ENCODE measurements around the gene PHLDB1. TPM values are rescaled to one million over a fixed set of nuclear protein-coding genes. Genes with fewer than 3 reads are reported as not detected.

PHLDB1 gene
- total RNA-seq, 1 experiment from 2014 or later, result 36.2 TPM

DNA sequence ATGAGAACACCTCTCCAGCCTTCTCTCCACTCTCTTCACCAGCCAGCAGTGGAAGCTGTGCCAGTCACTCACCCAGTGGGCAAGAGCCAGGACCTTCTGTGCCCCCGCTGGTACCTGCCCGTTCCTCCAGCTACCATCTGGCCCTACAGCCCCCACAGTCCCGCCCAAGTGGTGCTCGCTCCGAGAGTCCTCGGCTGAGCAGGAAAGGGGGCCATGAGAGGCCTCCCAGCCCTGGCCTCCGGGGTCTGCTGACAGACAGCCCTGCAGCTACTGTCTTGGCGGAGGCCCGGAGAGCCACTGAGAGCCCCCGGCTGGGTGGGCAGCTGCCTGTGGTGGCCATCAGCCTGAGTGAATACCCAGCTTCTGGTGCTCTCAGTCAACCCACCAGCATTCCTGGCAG is 20.2 kb downstream of the PHLDB1 start:
- H3K4me1 ChIP-seq (ENCODE audit: control insufficient read depth in 1 of 2, insufficient read depth in 2 of 2, low read length in 2 of 2), result peaks cover 35% of the 10 kb centered on the region in 2 experiments
- DNase-seq (ENCODE audit: low read depth, low spot score), result no peak
- no peaks in the 10 kb centered on the region for H3K9me3 ChIP-seq (ENCODE audit: control insufficient read depth in 1 of 2, insufficient read depth in 1 of 2, low read depth in 1 of 2, low read length in 2 of 2)
- no peak overlapping the region for H3K4me3 ChIP-seq (replicated peaks in 1 of 2; ENCODE audit: low read depth in 1 of 2, low read length in 2 of 2)
- no peak overlapping the region for H3K9ac ChIP-seq (ENCODE audit: low read length)
- H2AFZ ChIP-seq (ENCODE audit: low read depth, low read length, poor library complexity, severe bottlenecking), result no peak overlapping the region
- H3K9me2 ChIP-seq (ENCODE audit: insufficient read depth), result no peaks in the 10 kb centered on the region
- no peaks in the 10 kb centered on the region for H4K20me1 ChIP-seq (ENCODE audit: insufficient read depth)
- no peak overlapping the region for H3K4me2 ChIP-seq (ENCODE audit: low read length)
- TF ChIP-seq SIN3A (IDR thresholded peaks at IDR 0.05; ENCODE audit: low read depth), result no peak
- TF ChIP-seq RAD21 (IDR thresholded peaks at IDR 0.05; ENCODE audit: low read depth), result no peak
- TF ChIP-seq, protein P1, sequence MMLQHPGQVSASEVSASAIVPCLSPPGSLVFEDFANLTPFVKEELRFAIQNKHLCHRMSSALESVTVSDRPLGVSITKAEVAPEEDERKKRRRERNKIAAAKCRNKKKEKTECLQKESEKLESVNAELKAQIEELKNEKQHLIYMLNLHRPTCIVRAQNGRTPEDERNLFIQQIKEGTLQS (IDR thresholded peaks at IDR 0.05), result no peak
- TF ChIP-seq CEBPB (IDR thresholded peaks at IDR 0.05; ENCODE audit: low read depth), result no peak
- no peak for TF ChIP-seq POLR2A (IDR thresholded peaks at IDR 0.05; ENCODE audit: borderline replicate concordance, extremely low read depth, insufficient read depth, insufficient read length)
- TF ChIP-seq YY1 (IDR thresholded peaks at IDR 0.05; ENCODE audit: extremely low read depth, insufficient replicate concordance, low read depth, low read length), result no peak
- no peak for TF ChIP-seq SRF (IDR thresholded peaks at IDR 0.05; ENCODE audit: low read depth)
- no peak for TF ChIP-seq EZH2phosphoT487 (IDR thresholded peaks at IDR 0.05; ENCODE audit: borderline replicate concordance)
- no peak for TF ChIP-seq ZNF274 (IDR thresholded peaks at IDR 0.05; ENCODE audit: low read depth, low read length)
- TF ChIP-seq JUND (IDR thresholded peaks at IDR 0.05), result no peak
- TF ChIP-seq, protein P2, sequence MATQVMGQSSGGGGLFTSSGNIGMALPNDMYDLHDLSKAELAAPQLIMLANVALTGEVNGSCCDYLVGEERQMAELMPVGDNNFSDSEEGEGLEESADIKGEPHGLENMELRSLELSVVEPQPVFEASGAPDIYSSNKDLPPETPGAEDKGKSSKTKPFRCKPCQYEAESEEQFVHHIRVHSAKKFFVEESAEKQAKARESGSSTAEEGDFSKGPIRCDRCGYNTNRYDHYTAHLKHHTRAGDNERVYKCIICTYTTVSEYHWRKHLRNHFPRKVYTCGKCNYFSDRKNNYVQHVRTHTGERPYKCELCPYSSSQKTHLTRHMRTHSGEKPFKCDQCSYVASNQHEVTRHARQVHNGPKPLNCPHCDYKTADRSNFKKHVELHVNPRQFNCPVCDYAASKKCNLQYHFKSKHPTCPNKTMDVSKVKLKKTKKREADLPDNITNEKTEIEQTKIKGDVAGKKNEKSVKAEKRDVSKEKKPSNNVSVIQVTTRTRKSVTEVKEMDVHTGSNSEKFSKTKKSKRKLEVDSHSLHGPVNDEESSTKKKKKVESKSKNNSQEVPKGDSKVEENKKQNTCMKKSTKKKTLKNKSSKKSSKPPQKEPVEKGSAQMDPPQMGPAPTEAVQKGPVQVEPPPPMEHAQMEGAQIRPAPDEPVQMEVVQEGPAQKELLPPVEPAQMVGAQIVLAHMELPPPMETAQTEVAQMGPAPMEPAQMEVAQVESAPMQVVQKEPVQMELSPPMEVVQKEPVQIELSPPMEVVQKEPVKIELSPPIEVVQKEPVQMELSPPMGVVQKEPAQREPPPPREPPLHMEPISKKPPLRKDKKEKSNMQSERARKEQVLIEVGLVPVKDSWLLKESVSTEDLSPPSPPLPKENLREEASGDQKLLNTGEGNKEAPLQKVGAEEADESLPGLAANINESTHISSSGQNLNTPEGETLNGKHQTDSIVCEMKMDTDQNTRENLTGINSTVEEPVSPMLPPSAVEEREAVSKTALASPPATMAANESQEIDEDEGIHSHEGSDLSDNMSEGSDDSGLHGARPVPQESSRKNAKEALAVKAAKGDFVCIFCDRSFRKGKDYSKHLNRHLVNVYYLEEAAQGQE (IDR thresholded peaks at IDR 0.05; ENCODE audit: low read depth), result no peak
- no peak for TF ChIP-seq ZFX (IDR thresholded peaks at IDR 0.05)
- CTCF ChIA-PET, result no interaction called here
- intact Hi-C loops (cut with micrococcal nuclease), result no loop called here
- POLR2A ChIA-PET, result no interaction called here
- no TSS peak for BruUV-seq (replicated peaks)
- peaks cover 5 to 19% of the 10 kb centered on the region in 2 experiments; a peak in 2 of 4 replicates for H3K36me3 ChIP-seq (ENCODE audit: control insufficient read depth in 1 of 2, insufficient read depth in 2 of 2, low read length in 2 of 2)
- RAD21 ChIA-PET (ENCODE audit: low non-redundant PET in 1 of 2, low total read pairs in 2 of 2, uncharacterized antibody in 2 of 2, unreplicated experiment in 2 of 2), result no interaction called here
- H3K27me3 ChIP-seq (ENCODE audit: insufficient read depth, low read length), result no peaks in the 10 kb centered on the region
- ATAC-seq, result no peak
- H3K27ac ChIP-seq (ENCODE audit: low read depth, low read length), result no peak overlapping the region
- H3K79me2 ChIP-seq (ENCODE audit: insufficient read depth, low read length), result no peaks in the 10 kb centered on the region

Measured in HCT116 (cell line).